GM12872 (cell line): Measurements from ENCODE around the gene THPO.
A peak's percentile ranks its signal among the peaks of the same experiment; 100 is the strongest.

ENCODE experiments used
- CTCF ChIP-seq: IDR thresholded peaks from 3 replicates; pipeline ENCODE4 v1.5.1; 2011; ENCODE audit warnings: low read depth, mild to moderate bottlenecking, low read length, moderate library complexity; ENCODE audit not compliant: insufficient read depth

Gene THPO

GRCh38 chr3:184368586-184369183 is 9.3 kb downstream of the THPO start:
- no peak for TF ChIP-seq CTCF

- TF ChIP-seq CTCF, result no peak
Measured at GRCh38 chr3:184368116-184368515, 9.9 kb downstream of the THPO start.

- TF ChIP-seq CTCF, result no peak
Measured at GRCh38 chr3:184366619-184367289, 11.3 kb downstream of the THPO start.

- peak; percentile 70 for TF ChIP-seq CTCF
Measured at GRCh38 chr3:184362668-184363546, 15.1 kb downstream of the THPO start.

- TF ChIP-seq CTCF, result no peak
Measured at GRCh38 chr3:184361932-184362667, 15.9 kb downstream of the THPO start.

- no peak for TF ChIP-seq CTCF
Measured at GRCh38 chr3:184361532-184361931, 16.5 kb downstream of the THPO start, which contains the start of the genes CLCN2 and POLR2H. CLCN2 (minus strand) TSS chr3:184361605; CDS start chr3:184361479, 126 bp downstream. POLR2H (plus strand) TSS chr3:184361710; CDS start chr3:184363493, 1,783 bp downstream.
